WTC11 (cell line): Measurements from ENCODE around the gene RAP2C. TPM values are rescaled to one million over a fixed set of nuclear protein-coding genes. Genes with fewer than 3 reads are reported as not detected.

Experiments used
- ATAC-seq: fragments of 200-7000 bp; cut with Tn5 transposase; 2 replicates; pipeline ENCODE4 v1.10.0; 2021; ENCODE audit warnings: mild to moderate bottlenecking, moderate library complexity
- CTCF ChIA-PET: fragments of 300-600 bp; sonication (Branson Sonifier 250); formaldehyde crosslinking; loops from one replicate; lab custom pipeline; 2021; ENCODE audit warnings: antibody characterized with exemption; lab: Charles Lee
- POLR2A ChIA-PET: fragments of 350-600 bp; sonication (Branson Sonifier 250); formaldehyde crosslinking; loops from one replicate; lab custom pipeline; 2021; ENCODE audit warnings: antibody characterized with exemption; lab: Charles Lee
- DNase-seq: peaks from one replicate; pipeline ENCODE4 v3.0.0; 2021; ENCODE audit warnings: low spot score
- H3K27ac Mint-ChIP-seq: 2 replicates; pipeline ENCODE4 v1.8.0; 2021; ENCODE audit warnings: mixed read lengths
- H3K27me3 Mint-ChIP-seq: 2 replicates; pipeline ENCODE4 v1.8.0; 2021; ENCODE audit warnings: low read depth, mild to moderate bottlenecking, moderate library complexity, mixed read lengths
- H3K36me3 Mint-ChIP-seq: 2 replicates; pipeline ENCODE4 v1.8.0; 2021; ENCODE audit warnings: mixed read lengths
- H3K4me1 Mint-ChIP-seq: 2 replicates; pipeline ENCODE4 v1.8.0; 2022; ENCODE audit warnings: mixed read lengths
- H3K4me3 Mint-ChIP-seq: 2 replicates; pipeline ENCODE4 v1.8.0; 2021; ENCODE audit warnings: mild to moderate bottlenecking, moderate library complexity, mixed read lengths
- H3K9me3 Mint-ChIP-seq: 2 replicates; pipeline ENCODE4 v1.8.0; 2021; ENCODE audit warnings: mixed read lengths
- CREB1 ChIP-seq: sonication (generic); formaldehyde crosslinking; IDR thresholded peaks from 2 replicates; pipeline ENCODE4 v1.8.0; 2023; ENCODE audit warnings: mild to moderate bottlenecking, missing genetic modification reagents
- CREM ChIP-seq: sonication (generic); formaldehyde crosslinking; IDR thresholded peaks from 2 replicates; pipeline ENCODE4 v1.8.1; 2022; ENCODE audit warnings: mild to moderate bottlenecking, missing genetic modification reagents, moderate library complexity
- ELF4 ChIP-seq: sonication (generic); formaldehyde crosslinking; IDR thresholded peaks from 2 replicates; pipeline ENCODE4 v1.8.1; 2022; ENCODE audit warnings: low read depth, mild to moderate bottlenecking, moderate library complexity, missing genetic modification reagents
- FOXK1 ChIP-seq: sonication (generic); formaldehyde crosslinking; IDR thresholded peaks from 2 replicates; pipeline ENCODE4 v1.8.0; 2022; ENCODE audit warnings: mild to moderate bottlenecking, moderate library complexity, missing genetic modification reagents
- GABPB1 ChIP-seq: sonication (generic); formaldehyde crosslinking; IDR thresholded peaks from 2 replicates; pipeline ENCODE4 v1.8.1; 2023; ENCODE audit warnings: mild to moderate bottlenecking, missing genetic modification reagents
- IRF2 ChIP-seq: sonication (generic); formaldehyde crosslinking; IDR thresholded peaks from 2 replicates; pipeline ENCODE4 v1.8.0; 2022; ENCODE audit warnings: low read depth, missing genetic modification reagents, borderline replicate concordance
- PRRX2 ChIP-seq: fragments of 250-450 bp; sonication (Bioruptor Pico); IDR thresholded peaks from 2 replicates; pipeline ENCODE4 v1.8.0; 2021; ENCODE audit warnings: mild to moderate bottlenecking
- SMAD4 ChIP-seq: sonication (generic); formaldehyde crosslinking; IDR thresholded peaks from 2 replicates; pipeline ENCODE4 v1.8.0; 2022; ENCODE audit warnings: mild to moderate bottlenecking, missing genetic modification reagents
- SP1 ChIP-seq: sonication (generic); formaldehyde crosslinking; conservative IDR thresholded peaks from 2 replicates; pipeline ENCODE4 v1.8.1; 2022; ENCODE audit warnings: missing genetic modification reagents
- TEAD1 ChIP-seq: sonication (generic); formaldehyde crosslinking; IDR thresholded peaks from 2 replicates; pipeline ENCODE4 v1.8.0; 2022; ENCODE audit warnings: mild to moderate bottlenecking, missing genetic modification reagents
- ZBTB21 ChIP-seq: sonication (generic); formaldehyde crosslinking; IDR thresholded peaks from 2 replicates; pipeline ENCODE4 v1.8.1; 2023; ENCODE audit warnings: mild to moderate bottlenecking, missing genetic modification reagents, borderline replicate concordance
- ZNF263 ChIP-seq: sonication (generic); formaldehyde crosslinking; IDR thresholded peaks from 2 replicates; pipeline ENCODE4 v1.8.1; 2022; ENCODE audit warnings: low read depth, mild to moderate bottlenecking, moderate library complexity, missing genetic modification reagents
- ZNF396 ChIP-seq: fragments of 250-450 bp; sonication (Bioruptor Pico); IDR thresholded peaks from 2 replicates; pipeline ENCODE4 v1.8.0; 2021; ENCODE audit warnings: mild to moderate bottlenecking, moderate library complexity, borderline replicate concordance
- ZNF416 ChIP-seq: fragments of 250-450 bp; sonication (Bioruptor Pico); IDR thresholded peaks from 2 replicates; pipeline ENCODE4 v1.9.0; 2021; ENCODE audit warnings: mild to moderate bottlenecking, inconsistent platforms
- total RNA-seq: library from RNA; stranded (reverse); gene quantifications from 3 replicates; pipeline ENCODE4 v1.2.3, GENCODE V29; 2021
- TF ChIP-seq, protein P1 (sequence below): sonication (generic); formaldehyde crosslinking; IDR thresholded peaks from 2 replicates; pipeline ENCODE4 v1.8.1; 2023; ENCODE audit warnings: mild to moderate bottlenecking, moderate library complexity, missing genetic modification reagents
- TF ChIP-seq, protein P2 (sequence below): sonication (generic); formaldehyde crosslinking; IDR thresholded peaks from 2 replicates; pipeline ENCODE4 v1.8.0; 2022; ENCODE audit warnings: mild to moderate bottlenecking, missing genetic modification reagents
- TF ChIP-seq, protein P3 (sequence below): sonication (generic); formaldehyde crosslinking; IDR thresholded peaks from 2 replicates; pipeline ENCODE4 v1.8.0; 2022; ENCODE audit warnings: missing genetic modification reagents
- TF ChIP-seq, protein P4 (sequence below): sonication (generic); formaldehyde crosslinking; conservative IDR thresholded peaks from 2 replicates; pipeline ENCODE4 v1.8.1; 2023; ENCODE audit warnings: mild to moderate bottlenecking, low read depth, missing genetic modification reagents, moderate library complexity
- TF ChIP-seq, protein P5 (sequence below): fragments of 250-450 bp; sonication (Bioruptor Pico); IDR thresholded peaks from 2 replicates; pipeline ENCODE4 v1.9.0; 2021; ENCODE audit warnings: mild to moderate bottlenecking

Gene RAP2C
- total RNA-seq, 1 experiment from 2014 or later: 25.0 TPM

DNA sequence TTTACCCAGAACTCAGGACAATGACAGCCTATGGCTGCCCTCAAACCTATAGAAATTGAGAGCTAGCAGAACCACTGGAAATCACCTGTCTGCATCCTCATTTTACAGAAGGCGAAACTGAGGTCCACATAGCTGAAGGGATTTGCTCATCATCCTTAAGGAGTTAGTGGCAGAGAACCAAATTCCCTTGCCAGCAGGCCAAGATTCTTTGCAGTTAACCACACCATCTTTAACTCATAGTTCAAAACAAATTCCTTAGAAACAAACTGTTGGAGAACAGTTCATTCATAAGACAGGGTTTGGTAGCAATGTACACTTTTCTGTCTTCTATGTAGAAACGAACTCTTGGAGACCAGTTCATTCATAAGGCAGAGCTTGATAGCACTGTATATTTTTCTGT lies 37.9 kb upstream of the RAP2C start:
- Mint-ChIP-seq H3K4me3 (no peak overlapping the region), H3K27me3 (peaks cover 3% of the 10 kb centered on the region; the same call in 1 of the 2 replicates), H3K36me3 (no peaks in the 10 kb centered on the region)
- POLR2A ChIA-PET: no interaction called here
- TF ChIP-seq IRF2 (CRISPR knock-in tag) (no peak), GABPB1 (CRISPR knock-in tag) (no peak), SMAD4 (CRISPR knock-in tag) (no peak), ELF4 (CRISPR knock-in tag) (no peak), FOXK1 (no peak), ZNF416 (CRISPR knock-in tag) (no peak), ZBTB21 (CRISPR knock-in tag) (no peak), CREM (CRISPR knock-in tag) (no peak), SP1 (CRISPR knock-in tag) (no peak), PRRX2 (CRISPR knock-in tag) (no peak), ZNF263 (CRISPR knock-in tag) (no peak), CREB1 (no peak), TEAD1 (no peak), ZNF396 (CRISPR knock-in tag) (no peak)
- TF ChIP-seq, protein P1, sequence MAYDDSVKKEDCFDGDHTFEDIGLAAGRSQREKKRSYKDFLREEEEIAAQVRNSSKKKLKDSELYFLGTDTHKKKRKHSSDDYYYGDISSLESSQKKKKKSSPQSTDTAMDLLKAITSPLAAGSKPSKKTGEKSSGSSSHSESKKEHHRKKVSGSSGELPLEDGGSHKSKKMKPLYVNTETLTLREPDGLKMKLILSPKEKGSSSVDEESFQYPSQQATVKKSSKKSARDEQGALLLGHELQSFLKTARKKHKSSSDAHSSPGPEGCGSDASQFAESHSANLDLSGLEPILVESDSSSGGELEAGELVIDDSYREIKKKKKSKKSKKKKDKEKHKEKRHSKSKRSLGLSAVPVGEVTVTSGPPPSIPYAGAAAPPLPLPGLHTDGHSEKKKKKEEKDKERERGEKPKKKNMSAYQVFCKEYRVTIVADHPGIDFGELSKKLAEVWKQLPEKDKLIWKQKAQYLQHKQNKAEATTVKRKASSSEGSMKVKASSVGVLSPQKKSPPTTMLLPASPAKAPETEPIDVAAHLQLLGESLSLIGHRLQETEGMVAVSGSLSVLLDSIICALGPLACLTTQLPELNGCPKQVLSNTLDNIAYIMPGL (CRISPR knock-in tag): no peak
- TF ChIP-seq, protein P2, sequence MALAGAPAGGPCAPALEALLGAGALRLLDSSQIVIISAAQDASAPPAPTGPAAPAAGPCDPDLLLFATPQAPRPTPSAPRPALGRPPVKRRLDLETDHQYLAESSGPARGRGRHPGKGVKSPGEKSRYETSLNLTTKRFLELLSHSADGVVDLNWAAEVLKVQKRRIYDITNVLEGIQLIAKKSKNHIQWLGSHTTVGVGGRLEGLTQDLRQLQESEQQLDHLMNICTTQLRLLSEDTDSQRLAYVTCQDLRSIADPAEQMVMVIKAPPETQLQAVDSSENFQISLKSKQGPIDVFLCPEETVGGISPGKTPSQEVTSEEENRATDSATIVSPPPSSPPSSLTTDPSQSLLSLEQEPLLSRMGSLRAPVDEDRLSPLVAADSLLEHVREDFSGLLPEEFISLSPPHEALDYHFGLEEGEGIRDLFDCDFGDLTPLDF: no peak
- TF ChIP-seq, protein P3, sequence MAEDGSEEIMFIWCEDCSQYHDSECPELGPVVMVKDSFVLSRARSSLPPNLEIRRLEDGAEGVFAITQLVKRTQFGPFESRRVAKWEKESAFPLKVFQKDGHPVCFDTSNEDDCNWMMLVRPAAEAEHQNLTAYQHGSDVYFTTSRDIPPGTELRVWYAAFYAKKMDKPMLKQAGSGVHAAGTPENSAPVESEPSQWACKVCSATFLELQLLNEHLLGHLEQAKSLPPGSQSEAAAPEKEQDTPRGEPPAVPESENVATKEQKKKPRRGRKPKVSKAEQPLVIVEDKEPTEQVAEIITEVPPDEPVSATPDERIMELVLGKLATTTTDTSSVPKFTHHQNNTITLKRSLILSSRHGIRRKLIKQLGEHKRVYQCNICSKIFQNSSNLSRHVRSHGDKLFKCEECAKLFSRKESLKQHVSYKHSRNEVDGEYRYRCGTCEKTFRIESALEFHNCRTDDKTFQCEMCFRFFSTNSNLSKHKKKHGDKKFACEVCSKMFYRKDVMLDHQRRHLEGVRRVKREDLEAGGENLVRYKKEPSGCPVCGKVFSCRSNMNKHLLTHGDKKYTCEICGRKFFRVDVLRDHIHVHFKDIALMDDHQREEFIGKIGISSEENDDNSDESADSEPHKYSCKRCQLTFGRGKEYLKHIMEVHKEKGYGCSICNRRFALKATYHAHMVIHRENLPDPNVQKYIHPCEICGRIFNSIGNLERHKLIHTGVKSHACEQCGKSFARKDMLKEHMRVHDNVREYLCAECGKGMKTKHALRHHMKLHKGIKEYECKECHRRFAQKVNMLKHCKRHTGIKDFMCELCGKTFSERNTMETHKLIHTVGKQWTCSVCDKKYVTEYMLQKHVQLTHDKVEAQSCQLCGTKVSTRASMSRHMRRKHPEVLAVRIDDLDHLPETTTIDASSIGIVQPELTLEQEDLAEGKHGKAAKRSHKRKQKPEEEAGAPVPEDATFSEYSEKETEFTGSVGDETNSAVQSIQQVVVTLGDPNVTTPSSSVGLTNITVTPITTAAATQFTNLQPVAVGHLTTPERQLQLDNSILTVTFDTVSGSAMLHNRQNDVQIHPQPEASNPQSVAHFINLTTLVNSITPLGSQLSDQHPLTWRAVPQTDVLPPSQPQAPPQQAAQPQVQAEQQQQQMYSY: no peak
- TF ChIP-seq, protein P4, sequence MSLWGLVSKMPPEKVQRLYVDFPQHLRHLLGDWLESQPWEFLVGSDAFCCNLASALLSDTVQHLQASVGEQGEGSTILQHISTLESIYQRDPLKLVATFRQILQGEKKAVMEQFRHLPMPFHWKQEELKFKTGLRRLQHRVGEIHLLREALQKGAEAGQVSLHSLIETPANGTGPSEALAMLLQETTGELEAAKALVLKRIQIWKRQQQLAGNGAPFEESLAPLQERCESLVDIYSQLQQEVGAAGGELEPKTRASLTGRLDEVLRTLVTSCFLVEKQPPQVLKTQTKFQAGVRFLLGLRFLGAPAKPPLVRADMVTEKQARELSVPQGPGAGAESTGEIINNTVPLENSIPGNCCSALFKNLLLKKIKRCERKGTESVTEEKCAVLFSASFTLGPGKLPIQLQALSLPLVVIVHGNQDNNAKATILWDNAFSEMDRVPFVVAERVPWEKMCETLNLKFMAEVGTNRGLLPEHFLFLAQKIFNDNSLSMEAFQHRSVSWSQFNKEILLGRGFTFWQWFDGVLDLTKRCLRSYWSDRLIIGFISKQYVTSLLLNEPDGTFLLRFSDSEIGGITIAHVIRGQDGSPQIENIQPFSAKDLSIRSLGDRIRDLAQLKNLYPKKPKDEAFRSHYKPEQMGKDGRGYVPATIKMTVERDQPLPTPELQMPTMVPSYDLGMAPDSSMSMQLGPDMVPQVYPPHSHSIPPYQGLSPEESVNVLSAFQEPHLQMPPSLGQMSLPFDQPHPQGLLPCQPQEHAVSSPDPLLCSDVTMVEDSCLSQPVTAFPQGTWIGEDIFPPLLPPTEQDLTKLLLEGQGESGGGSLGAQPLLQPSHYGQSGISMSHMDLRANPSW: no peak
- TF ChIP-seq, protein P5, sequence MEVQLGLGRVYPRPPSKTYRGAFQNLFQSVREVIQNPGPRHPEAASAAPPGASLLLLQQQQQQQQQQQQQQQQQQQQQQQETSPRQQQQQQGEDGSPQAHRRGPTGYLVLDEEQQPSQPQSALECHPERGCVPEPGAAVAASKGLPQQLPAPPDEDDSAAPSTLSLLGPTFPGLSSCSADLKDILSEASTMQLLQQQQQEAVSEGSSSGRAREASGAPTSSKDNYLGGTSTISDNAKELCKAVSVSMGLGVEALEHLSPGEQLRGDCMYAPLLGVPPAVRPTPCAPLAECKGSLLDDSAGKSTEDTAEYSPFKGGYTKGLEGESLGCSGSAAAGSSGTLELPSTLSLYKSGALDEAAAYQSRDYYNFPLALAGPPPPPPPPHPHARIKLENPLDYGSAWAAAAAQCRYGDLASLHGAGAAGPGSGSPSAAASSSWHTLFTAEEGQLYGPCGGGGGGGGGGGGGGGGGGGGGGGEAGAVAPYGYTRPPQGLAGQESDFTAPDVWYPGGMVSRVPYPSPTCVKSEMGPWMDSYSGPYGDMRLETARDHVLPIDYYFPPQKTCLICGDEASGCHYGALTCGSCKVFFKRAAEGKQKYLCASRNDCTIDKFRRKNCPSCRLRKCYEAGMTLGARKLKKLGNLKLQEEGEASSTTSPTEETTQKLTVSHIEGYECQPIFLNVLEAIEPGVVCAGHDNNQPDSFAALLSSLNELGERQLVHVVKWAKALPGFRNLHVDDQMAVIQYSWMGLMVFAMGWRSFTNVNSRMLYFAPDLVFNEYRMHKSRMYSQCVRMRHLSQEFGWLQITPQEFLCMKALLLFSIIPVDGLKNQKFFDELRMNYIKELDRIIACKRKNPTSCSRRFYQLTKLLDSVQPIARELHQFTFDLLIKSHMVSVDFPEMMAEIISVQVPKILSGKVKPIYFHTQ (CRISPR knock-in tag): no peak
- TF ChIP-seq, all 79 proteins: peak for 0
- CTCF ChIA-PET: no interaction called here
- no peaks in the 10 kb centered on the region for H3K4me1 Mint-ChIP-seq
- no peak for DNase-seq
- no peak overlapping the region for H3K27ac Mint-ChIP-seq
- peaks cover 6% of the 10 kb centered on the region for H3K9me3 Mint-ChIP-seq
- ATAC-seq: no peak
